ENCODE data around the gene TRDN.
"Not testable (repeated sequence)": the region's sequence is repeated elsewhere in the genome, so short reads cannot be mapped to it uniquely, and the experiment has no call there.

TRDN gene

DNA sequence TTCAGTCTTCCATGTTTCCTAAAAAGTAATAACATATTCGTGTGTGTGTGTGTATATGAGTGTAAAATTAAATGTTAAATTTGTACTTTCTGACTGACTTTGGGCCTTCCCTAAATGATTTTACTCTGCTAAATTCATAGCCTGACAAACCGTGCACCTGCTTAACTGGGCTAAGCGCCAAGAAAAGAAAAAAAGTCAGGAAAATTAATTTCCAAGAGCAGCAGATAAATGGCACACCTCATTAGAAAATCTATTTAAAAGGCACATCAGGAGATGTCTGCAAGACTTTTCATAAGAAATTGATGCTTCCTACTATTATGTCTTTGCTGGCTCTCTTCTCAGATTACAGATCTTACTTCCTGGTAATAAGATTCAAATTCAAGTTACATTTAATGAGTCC, 72.4 kb downstream of the TRDN start:
- Mint-ChIP-seq H3K4me1 (no peaks in the 10 kb centered on the region), H3K36me3 (no peaks in the 10 kb centered on the region), H3K4me3 (no peak overlapping the region), H3K9me3 (peaks cover 7% of the 10 kb centered on the region), H3K27me3 (no peaks in the 10 kb centered on the region), H3K27ac (no peak overlapping the region)
- no peak for DNase-seq (ENCODE audit: low spot score in 2 of 2)
- ATAC-seq (ENCODE audit: low read depth), result no peak

DNA sequence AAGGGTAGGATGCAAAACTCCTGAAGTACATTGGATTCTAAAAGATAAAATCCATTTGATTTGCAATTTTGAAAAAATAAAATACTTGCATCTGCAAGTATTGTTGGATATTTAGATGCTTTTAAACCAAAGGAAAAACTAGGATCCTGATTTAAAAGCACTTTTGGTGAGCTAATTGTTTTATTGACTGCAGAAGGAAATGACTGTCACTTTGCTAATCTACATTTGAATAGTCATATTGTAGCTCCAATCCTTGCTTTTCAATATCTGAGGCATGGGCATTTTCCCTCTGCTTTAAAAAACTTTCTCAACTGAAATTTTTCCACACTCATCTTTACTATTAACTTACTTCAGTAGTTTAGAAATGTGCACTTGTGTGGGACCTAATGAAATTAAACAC, 74.1 kb downstream of the TRDN start:
- no peak for DNase-seq (ENCODE audit: low spot score in 2 of 2)
- no peaks in the 10 kb centered on the region for H3K36me3 Mint-ChIP-seq
- H3K27ac Mint-ChIP-seq, result no peak overlapping the region
- no peak for ATAC-seq (ENCODE audit: low read depth)
- H3K4me3 Mint-ChIP-seq, result no peak overlapping the region
- peaks cover 11% of the 10 kb centered on the region for H3K9me3 Mint-ChIP-seq
- H3K27me3 Mint-ChIP-seq, result no peaks in the 10 kb centered on the region
- H3K4me1 Mint-ChIP-seq, result no peaks in the 10 kb centered on the region

DNA sequence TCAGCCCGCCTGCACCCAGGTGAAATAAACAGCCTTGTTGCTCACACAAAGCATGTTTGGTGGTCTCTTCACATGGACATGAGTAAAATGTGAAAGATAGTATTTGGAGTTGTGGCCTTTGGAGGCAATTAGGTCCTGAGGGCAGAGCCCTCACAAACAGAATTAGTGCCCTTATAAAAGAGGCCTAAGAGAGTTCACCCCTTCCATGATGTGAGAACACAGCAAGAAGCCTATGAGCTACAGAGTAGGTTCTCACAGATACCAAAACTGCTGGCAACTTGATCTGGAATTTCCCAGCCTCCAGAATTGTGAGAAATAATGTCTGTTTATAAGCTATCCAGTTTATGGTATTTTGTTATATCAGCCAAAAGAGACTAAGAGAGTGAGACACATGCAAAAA, 74.5 kb downstream of the TRDN start:
- H3K9me3 Mint-ChIP-seq, result peaks cover 12% of the 10 kb centered on the region
- no peak overlapping the region for H3K27ac Mint-ChIP-seq
- H3K4me1 Mint-ChIP-seq, result no peaks in the 10 kb centered on the region
- ATAC-seq (ENCODE audit: low read depth) (no peak), DNase-seq (ENCODE audit: low spot score in 2 of 2) (no peak)
- H3K27me3 Mint-ChIP-seq, result no peaks in the 10 kb centered on the region
- no peak overlapping the region for H3K4me3 Mint-ChIP-seq
- H3K36me3 Mint-ChIP-seq, result no peaks in the 10 kb centered on the region

DNA sequence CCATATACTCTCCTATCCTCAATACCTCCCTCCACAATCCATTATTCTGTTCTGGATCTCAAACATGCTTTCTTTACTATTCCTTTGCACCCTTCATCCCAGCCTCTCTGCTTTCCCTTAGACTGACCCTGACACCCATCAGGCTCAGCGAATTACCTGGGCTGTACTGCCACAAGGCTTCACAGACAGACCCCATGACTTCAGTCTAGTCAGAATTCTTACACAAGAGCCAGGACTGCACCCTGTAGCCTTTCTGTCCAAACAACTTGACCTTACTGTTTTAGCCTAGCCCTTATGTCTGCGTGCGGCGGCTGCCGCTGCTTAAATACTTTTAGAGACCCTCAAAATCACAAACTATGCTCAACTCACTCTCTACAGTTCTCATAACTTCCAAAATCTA, 76.9 kb downstream of the TRDN start:
- H3K36me3 Mint-ChIP-seq; DNase-seq (ENCODE audit: low spot score in 2 of 2); H3K27ac Mint-ChIP-seq; H3K27me3 Mint-ChIP-seq; H3K4me3 Mint-ChIP-seq; H3K4me1 Mint-ChIP-seq; ATAC-seq (ENCODE audit: low read depth): not testable (repeated sequence)
- H3K9me3 Mint-ChIP-seq, result peaks cover 13% of the 10 kb centered on the region

DNA sequence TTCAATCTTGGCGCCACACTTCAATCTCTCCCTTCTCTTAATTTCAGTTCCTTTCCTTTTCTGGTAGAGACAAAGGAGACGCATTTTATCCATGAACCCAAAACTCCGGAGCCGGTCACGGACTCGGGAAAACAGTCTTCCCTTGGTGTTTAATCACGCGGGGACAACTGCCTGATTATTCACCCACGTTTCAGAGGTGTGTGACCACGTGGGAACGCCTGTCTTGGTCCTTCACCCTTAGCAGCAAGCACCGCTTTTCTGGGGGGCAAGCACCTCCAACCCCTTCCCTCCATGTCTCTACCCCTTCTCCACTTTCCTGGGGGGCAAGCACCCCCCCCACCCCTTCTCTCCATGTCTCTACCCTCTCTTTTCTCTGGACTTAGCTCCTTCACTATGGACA, 79.3 kb downstream of the TRDN start:
- H3K4me1 Mint-ChIP-seq; ATAC-seq (ENCODE audit: low read depth); H3K4me3 Mint-ChIP-seq; DNase-seq (ENCODE audit: low spot score in 2 of 2); H3K36me3 Mint-ChIP-seq; H3K27ac Mint-ChIP-seq; H3K27me3 Mint-ChIP-seq: not testable (repeated sequence)
- H3K9me3 Mint-ChIP-seq, result peaks cover 15% of the 10 kb centered on the region

DNA sequence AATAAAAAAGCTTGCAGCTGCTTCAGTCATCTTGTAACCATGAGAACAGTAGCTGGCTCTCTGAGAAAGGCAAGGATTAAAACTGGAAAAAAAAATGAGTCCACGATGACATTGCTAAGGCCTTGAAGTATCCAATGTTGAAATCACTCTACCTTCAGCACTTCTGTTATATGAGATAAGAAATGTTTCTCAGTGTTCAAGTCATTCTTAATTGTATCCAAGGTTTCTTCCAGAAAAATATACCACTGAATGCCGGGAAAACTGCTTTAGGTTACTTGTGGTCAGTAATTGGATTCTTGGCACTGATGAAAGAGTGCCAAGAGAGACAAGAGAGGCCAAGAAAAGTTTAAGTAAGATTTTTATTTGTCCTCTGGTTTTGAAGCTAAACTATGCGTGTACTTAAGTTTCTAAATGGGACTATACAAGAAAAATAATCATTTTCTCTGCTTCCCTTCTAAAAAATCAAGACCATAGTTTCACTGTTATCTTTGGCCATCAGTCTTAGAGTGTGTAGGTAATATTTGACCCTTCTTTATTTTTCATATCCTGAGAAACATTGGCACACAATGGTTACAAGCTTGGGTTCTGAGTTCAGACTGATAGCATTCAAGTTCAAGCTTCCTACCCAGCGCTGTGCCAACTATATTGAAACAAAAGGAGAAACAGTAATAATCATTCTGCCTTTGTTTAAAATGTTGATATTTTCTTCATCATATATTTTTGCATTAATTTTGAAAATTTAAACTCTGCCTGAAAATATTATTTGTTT, 84.6 kb downstream of the TRDN start:
- ATAC-seq (ENCODE audit: low read depth) (no peak), DNase-seq (ENCODE audit: low spot score in 2 of 2) (no peak)
- no peaks in the 10 kb centered on the region for H3K4me1 Mint-ChIP-seq
- H3K36me3 Mint-ChIP-seq, result no peaks in the 10 kb centered on the region
- peaks cover 6% of the 10 kb centered on the region for H3K9me3 Mint-ChIP-seq
- no peak overlapping the region for H3K27ac Mint-ChIP-seq
- no peak overlapping the region for H3K4me3 Mint-ChIP-seq
- H3K27me3 Mint-ChIP-seq, result no peaks in the 10 kb centered on the region

DNA sequence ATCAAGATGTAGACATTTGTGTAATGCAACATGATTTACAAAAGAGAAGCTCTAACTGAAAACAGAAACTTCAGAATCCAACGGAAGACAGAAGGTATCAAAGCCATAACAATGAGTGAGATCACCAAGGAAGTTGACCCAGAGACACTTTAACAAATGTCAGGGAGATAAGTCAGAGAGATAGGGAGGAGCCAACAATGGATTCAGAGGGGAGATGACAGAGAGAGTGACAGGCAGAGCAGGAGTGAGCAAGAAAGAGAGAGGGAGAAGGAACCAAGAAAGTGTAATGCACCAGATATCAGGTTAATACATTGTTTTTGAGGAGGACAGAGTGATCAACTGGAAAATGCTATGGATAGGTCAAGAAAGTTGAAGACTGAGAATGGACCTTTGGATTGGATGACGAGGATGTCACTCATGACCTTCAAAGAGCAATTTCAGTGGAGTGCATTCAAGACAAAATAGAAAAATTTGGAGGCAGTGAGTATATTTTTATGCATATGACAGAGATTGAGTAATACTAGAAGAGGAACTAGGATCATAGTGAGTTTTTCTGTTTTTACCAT, 86.6 kb downstream of the TRDN start:
- no peak overlapping the region for H3K27ac Mint-ChIP-seq
- H3K27me3 Mint-ChIP-seq, result no peaks in the 10 kb centered on the region
- H3K9me3 Mint-ChIP-seq, result peaks cover 4% of the 10 kb centered on the region
- no peak for DNase-seq (ENCODE audit: low spot score in 2 of 2)
- no peaks in the 10 kb centered on the region for H3K36me3 Mint-ChIP-seq
- H3K4me3 Mint-ChIP-seq, result no peak overlapping the region
- no peak for ATAC-seq (ENCODE audit: low read depth)
- H3K4me1 Mint-ChIP-seq, result no peaks in the 10 kb centered on the region

DNA sequence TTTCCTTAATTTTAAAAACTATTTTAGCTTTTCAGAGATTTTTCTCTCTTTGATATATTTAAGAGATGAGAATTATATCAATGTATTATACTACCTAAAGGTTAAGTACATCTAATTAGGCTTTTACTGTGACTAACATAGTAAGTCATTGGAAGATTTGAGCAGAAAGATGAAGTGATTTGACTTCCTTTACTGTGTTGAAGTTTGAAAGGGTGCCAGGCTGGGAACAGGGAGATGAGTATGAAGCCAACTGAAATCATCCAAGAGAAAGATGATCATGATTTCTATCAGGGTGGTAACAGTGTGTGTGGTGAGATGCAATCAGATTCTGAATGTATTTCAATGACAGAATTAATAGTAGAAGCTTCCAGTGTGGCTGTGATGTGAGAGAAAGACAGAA, 87.3 kb downstream of the TRDN start:
- Mint-ChIP-seq H3K27me3 (no peaks in the 10 kb centered on the region), H3K27ac (no peak overlapping the region), H3K4me1 (no peaks in the 10 kb centered on the region), H3K9me3 (peaks cover 4% of the 10 kb centered on the region), H3K36me3 (no peaks in the 10 kb centered on the region), H3K4me3 (no peak overlapping the region)
- ATAC-seq (ENCODE audit: low read depth), result no peak
- DNase-seq (ENCODE audit: low spot score in 2 of 2), result no peak

DNA sequence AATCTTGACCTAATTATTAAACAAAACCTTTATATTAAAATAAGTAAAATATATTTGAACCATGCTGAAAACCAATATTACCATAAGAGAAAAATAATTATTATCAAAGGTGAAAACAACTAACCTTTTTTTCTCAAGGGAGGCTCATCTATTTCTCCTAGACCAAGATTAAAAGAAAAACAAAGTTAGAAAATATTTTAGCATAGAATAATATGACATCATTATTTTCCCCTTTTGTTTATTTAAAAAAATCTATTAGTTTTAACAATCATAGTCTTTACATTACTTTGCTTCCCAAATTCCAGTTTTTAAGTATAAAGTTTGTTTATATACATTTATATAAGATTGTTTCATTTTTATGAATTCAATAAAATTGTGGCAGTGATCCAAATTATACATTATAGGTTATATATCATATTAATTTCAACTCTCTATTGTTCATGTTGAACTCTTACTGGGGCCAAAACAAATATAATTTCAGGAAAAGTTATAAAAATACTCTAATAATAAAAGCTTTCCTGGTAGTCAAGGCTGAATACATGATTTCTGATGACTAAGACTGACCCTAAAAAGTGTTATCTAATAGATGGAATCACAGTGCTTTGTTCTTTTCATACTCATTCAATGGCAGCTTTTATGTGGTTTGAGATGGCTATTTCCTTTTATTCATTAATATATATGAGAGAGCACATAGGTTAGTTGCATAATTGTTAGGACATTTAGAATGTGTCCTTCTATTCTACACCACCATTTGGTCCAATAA, 89.4 kb downstream of the TRDN start:
- Mint-ChIP-seq H3K4me3 (no peak overlapping the region), H3K27me3 (no peaks in the 10 kb centered on the region), H3K36me3 (no peaks in the 10 kb centered on the region), H3K27ac (no peak overlapping the region), H3K9me3 (peaks cover 2% of the 10 kb centered on the region), H3K4me1 (no peaks in the 10 kb centered on the region)
- ATAC-seq (ENCODE audit: low read depth) (no peak), DNase-seq (ENCODE audit: low spot score in 2 of 2) (no peak)

DNA sequence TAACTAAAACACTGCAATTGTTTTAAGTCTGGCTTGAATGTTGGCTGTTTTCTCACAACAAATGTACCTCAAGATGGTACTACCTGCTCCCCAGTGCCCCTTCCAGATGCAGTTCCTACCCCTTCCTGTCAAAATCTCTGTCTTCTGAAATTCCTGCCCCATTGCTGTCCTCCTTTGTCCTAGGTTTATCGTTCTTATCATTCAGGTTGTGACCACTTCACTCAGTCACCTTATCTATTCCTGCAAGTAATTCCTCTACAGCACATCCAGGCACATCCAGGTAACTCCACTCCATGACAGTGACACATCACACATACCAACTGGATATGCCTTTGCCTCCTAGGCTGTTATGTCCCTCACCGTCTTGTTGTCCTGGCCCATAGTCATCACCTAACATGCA, 90.2 kb downstream of the TRDN start:
- DNase-seq (ENCODE audit: low spot score in 2 of 2) (no peak), ATAC-seq (ENCODE audit: low read depth) (no peak)
- no peaks in the 10 kb centered on the region for H3K4me1 Mint-ChIP-seq
- H3K9me3 Mint-ChIP-seq, result peaks cover 2% of the 10 kb centered on the region
- H3K27ac Mint-ChIP-seq, result no peak overlapping the region
- no peak overlapping the region for H3K4me3 Mint-ChIP-seq
- no peaks in the 10 kb centered on the region for H3K27me3 Mint-ChIP-seq
- H3K36me3 Mint-ChIP-seq, result no peaks in the 10 kb centered on the region

DNA sequence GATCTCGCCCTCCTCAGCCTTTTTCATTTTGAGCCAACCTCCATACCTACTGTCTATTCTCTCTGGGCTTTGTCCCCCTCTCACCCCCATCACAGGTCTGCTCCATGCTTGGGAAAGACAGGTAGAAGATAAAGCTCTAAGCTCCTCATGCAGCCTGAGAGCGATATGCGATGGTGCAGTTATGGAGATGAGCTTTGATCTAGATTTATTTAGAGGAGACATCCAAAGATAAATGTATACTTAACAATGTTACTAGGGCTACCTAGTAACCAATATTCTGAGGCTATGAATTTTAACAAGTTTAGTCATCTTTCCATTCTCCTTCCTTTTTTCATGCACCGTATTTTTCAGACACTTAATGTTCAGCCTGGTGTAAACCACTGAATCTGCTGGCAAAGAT, 95.3 kb downstream of the TRDN start:
- no peak for ATAC-seq (ENCODE audit: low read depth)
- no peak for DNase-seq (ENCODE audit: low spot score in 2 of 2)
- no peak overlapping the region for H3K4me3 Mint-ChIP-seq
- H3K4me1 Mint-ChIP-seq, result no peaks in the 10 kb centered on the region
- no peaks in the 10 kb centered on the region for H3K36me3 Mint-ChIP-seq
- no peaks in the 10 kb centered on the region for H3K27me3 Mint-ChIP-seq
- H3K9me3 Mint-ChIP-seq, result no peaks in the 10 kb centered on the region
- no peak overlapping the region for H3K27ac Mint-ChIP-seq

DNA sequence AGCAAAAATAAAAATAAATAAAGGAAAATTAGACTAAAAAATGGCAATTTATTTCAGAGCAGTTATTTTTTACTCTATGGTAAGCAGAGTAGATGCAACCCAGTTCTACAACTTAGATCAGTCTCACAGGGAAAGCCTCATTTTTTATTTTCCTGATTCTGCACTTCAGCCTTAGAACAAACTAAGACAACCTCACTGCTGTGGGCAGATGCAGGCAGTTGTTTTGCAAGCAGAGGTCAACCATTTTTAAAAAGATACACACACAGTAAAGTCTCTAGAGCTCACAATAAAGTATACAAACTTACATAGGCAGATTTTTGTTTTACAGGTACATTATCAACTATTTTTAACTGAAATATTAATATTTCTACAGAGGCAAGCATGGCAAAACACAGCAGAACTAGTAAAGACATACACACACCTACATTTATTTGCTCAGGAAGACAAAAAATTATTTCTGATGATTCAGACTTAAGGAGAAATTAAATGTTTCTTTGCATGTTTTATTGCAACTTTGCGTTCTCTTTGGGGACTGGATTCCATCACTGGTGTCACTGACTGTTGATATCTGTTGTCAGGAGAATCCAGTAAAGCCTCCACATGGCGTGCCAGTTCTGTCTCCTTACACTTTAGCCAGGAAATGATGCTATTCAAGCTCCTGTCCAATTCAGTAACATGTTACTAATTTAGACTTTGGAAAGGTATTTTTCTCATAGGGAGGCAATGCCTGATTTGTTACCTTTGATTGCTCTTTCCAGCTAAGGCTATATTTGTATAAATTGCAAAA, 102.7 kb downstream of the TRDN start:
- DNase-seq (ENCODE audit: low spot score in 2 of 2) (no peak), ATAC-seq (ENCODE audit: low read depth) (no peak)
- Mint-ChIP-seq H3K4me3 (no peak overlapping the region), H3K36me3 (no peaks in the 10 kb centered on the region), H3K4me1 (no peaks in the 10 kb centered on the region), H3K27me3 (no peaks in the 10 kb centered on the region), H3K27ac (no peak overlapping the region), H3K9me3 (no peaks in the 10 kb centered on the region)

DNA sequence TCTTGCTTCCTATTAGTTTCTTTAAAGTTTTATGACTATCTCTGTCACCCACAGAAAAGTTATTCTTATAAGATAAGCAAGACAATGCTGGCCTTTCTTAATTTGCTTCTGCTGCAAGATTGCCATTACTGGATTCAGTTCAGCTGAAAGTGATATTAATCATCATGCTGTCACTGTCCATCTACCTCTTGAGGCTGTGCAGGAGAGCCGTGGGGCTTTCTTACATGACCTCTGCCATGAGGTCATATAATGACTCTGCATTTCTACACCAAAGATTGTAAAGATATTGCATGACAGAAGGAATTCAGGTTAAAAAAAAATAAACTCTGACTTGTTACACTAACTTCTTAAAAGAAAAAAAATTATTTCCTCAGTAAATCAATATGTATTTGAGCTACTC, 106.9 kb downstream of the TRDN start:
- no peak for ATAC-seq (ENCODE audit: low read depth)
- H3K4me1 Mint-ChIP-seq, result no peaks in the 10 kb centered on the region
- H3K9me3 Mint-ChIP-seq, result peaks cover 2% of the 10 kb centered on the region
- no peak overlapping the region for H3K4me3 Mint-ChIP-seq
- no peaks in the 10 kb centered on the region for H3K27me3 Mint-ChIP-seq
- no peaks in the 10 kb centered on the region for H3K36me3 Mint-ChIP-seq
- no peak overlapping the region for H3K27ac Mint-ChIP-seq
- DNase-seq (ENCODE audit: low spot score in 2 of 2), result no peak

DNA sequence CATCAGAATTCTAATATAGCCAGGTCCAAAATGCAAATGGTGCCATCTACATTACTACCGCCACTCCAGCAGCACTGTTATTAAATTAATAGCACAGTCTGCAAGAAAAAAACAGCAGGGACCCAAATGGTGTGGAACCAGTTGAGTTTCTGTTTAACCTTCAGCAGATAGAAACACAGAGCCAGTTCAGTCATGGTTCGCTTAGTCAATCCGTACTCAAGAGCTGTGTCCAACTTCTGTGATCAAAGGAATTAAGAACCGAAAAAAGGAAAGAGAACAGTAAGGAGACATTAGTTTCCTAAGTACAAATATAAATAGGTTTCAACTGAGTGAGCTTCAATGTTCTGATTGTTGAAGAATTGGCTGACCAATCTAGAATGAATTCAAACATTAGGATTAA, 107.7 kb downstream of the TRDN start:
- Mint-ChIP-seq H3K27me3 (no peaks in the 10 kb centered on the region), H3K36me3 (no peaks in the 10 kb centered on the region), H3K27ac (no peak overlapping the region), H3K4me3 (no peak overlapping the region), H3K9me3 (peaks cover 2% of the 10 kb centered on the region), H3K4me1 (no peaks in the 10 kb centered on the region)
- no peak for ATAC-seq (ENCODE audit: low read depth)
- no peak for DNase-seq (ENCODE audit: low spot score in 2 of 2)

Data from memory B cell (primary cell).